SHP77 treated with DMSO at 0.1 percent for 48 hours (cell line): Measurements from ENCODE around the gene MYO5B.
"Not testable (repeated sequence)": the region's sequence is repeated elsewhere in the genome, so short reads cannot be mapped to it uniquely, and the experiment has no call there.

Source experiments
- DNase-seq: peaks from one replicate; lab custom pipeline; 2025; lab: John Stamatoyannopoulos, UW

MYO5B gene

DNA sequence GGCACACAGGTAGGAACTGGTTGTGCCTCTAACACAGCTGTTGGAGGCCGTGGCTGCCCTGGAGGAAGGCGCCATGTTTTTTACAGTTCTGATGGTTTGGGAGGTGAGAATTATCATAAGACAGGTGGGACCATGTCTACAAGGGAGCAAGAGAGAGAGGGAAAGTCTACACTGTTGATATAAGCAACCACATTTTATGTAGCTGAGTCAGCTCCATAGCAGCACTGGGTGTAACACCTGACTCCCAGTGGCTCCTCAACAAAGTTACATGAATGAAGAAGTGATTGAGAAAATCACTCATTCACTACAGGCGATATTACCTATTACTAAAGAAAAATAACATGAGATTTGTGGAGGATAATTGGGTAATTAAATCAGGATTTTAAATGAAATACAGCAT lies 340.3 kb downstream of the MYO5B start:
- DNase-seq: no peak

GRCh38 chr18:49853436-49853835 lies 341.5 kb downstream of the MYO5B start:
- DNase-seq: no peak

DNA sequence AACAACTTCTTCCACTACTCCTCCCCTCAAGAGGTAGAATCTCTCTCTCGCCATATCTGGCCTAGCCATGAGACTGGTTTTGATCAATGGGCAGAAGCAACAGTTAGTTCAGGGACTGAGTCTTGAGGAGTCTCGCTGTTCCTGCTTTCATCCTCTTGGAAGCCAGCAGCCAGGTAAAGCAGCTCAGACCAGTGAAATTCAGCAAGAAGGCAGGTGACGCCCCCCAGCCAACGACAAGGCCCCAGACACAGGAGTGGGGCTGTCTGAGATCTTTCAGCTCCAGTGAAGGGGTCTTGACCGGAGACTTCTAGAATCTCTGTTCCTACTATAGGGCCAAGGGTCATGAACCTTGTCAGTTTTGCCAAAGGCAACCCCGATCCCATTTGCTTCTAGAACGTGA lies 341.9 kb downstream of the MYO5B start:
- no peak for DNase-seq

- DNase-seq: no peak
These were observed 343.3 kb downstream of the MYO5B start for GRCh38 chr18:49851624-49852023.

- DNase-seq: no peak
These were observed 344.3 kb downstream of the MYO5B start for GRCh38 chr18:49850636-49851035.

DNA sequence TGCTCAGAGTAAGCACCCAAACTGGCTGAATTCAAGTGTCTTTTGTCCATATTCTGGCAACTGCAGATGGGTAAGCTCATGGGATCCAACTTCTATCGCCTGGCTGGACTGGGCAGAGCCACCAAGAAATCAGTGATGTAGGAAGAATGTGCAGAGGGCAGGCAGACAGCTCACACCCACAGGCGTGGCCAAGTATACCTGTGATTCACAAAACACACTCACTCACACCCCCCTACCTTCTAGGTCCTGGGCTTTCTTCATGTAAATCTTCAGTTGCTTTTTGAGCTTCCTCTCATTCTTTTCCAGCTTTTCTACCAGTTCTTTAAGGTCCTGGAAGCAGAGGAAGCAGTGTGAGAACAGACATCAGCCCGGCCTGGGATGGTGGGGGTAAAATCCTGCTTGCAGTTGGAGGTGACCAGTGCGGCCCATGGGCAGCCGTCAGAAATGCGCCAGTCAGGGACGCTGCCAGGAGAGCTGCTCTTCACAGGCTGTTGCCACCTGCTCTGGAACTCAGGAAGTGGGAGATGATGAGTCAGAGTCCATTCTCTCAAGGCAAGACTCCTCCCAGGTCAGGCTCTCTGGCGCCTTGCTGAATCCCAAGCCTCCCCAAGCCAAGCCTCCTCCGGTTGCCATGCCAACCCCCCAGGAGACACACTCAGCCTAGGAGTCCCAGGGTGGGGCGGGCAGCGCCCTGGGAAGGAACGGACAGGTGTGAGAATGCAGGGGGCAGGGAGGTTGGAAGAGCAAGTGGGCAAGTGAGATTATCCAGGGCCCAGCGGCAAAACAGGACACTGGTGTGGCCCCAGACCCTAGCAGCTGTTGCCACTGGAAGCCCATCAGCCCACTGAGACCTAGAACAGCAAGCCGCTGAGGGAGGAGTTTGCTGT lies 345.4 kb downstream of the MYO5B start:
- DNase-seq: no peak

DNA sequence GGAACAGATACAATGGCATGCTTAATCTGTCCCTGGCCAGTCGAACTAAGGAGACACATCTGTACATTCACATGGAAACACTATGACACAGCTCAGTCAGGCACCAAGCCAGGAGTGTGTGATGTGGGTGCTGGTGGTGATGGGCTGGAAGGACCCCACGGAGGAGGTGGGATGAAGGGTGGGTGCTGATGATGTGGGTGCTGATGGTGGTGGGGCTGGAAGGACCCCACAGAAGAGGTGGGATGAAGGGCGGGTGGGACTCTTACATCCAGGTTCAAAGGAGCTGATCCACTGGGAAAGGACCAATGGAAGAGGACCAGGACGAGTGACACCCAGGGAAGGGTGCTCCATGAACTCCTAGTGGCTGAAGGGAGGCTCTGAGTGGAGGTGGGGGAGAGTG lies 346.8 kb downstream of the MYO5B start:
- no peak for DNase-seq

DNA sequence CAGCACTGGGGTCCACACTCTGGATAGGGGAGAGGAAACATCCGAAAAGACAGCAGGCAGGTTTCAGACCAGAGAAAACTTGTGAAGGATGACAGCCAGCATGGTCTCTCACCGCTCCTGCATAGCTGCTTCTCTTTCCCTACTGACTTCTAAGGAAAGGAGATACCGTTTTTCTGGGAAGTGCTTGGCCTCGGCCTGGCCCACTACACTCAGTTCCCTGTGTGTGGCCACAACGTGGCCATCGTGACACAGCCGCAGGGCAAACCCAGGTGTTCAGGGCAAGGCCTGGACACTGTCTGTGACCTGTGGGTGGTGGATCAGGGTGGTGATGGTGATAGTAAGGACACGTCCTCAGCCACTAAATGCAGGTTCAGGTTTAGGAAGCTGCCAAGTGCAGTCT lies 347.4 kb downstream of the MYO5B start:
- no peak for DNase-seq

DNA sequence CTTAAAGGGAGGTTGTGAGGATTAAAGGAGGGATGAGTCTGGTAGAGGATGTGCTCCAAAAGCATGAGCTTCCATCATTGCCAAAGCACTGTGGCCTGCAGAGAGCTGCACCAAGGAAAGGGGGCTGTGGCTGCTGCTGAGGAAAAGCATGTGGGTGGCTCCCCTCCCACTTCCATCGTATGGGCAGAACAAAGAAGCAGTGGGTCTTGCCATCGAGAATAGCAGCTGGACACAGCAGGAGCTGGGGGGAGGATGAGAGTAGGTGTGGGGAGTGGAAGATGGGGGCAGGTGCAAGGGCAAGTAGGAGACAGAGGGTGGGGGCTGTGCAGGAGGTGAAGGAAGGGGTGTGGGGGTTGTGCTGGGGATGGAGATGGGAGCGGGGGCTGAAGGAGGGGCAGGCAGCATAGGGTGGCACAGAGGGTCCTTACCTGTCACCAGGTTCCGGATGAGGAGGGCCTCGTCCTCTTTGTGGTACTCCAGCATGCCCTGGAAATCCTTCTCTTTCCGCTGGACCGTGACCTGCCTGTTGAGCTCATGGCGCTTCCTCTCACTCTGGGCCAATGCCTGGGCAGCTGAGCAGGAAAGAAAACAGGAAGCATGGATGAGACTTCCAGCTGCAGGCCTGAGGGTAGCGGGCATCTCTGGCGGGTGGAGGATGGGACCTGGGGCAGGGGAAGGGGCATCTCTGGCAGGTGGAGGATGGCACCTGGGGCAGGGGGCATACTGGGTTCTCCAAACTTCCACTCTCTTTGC lies 348.1 kb downstream of the MYO5B start:
- DNase-seq: peak; percentile 12

DNA sequence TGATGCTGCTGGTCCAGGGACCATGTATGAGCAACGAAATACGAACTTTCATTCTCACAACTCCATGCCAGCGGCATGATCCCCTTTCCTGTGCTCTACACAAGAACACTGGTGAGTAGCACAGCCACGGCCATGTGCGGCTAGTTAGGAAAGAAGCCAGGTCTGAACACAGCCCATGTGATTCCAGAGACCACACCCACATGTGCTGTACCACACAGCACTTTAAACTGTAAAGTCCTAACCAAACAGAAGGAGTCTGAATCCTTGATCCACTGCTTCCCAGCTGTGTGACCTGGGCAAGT lies 348.6 kb downstream of the MYO5B start:
- no peak for DNase-seq

- DNase-seq: no peak
These were observed 349.2 kb downstream of the MYO5B start for GRCh38 chr18:49845629-49846360.

GRCh38 chr18:49844903-49845302 lies 350.0 kb downstream of the MYO5B start:
- DNase-seq: no peak

DNA sequence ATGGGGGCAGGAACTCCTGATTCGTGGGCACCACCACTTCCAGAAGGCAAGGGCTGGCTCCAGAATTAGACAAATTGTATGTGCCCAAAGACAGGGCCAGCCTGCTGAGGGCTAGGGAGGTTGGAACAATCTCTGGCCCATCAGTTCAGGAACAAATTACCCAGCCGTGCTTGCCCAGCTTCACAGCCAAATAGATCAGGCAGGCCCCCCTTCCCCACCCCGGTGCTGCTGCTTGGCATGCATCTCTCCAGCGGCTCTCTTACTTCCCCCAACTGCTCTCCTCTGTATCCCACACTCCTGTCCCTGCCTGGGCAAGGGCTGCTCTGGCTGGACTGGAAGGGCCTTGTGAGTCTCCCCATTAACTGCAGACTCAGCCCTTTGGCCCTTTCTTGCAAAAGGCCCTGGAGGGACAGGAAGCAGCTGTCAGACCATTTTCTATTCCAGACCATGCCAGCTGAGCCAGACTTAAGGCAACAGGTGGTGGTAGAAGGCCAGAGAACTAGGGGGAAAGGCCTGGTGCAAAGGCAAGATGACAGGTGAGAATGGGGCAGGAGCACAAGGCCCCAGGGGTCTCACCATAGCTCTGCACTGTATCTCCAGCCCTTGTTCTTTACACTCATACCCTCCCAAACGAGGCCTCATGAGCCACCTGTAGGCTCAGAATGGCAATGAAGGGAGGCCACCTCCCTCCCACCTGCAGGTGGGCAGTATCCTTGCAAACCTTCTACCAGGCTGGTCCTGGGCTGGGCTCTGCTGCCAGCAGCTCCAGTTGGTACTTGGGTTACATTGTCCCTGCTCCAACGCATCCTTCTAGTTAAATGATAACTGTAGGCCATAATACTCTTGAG lies 350.9 kb downstream of the MYO5B start:
- DNase-seq: no peak

GRCh38 chr18:49843131-49843530 lies 351.8 kb downstream of the MYO5B start:
- DNase-seq: no peak

DNA sequence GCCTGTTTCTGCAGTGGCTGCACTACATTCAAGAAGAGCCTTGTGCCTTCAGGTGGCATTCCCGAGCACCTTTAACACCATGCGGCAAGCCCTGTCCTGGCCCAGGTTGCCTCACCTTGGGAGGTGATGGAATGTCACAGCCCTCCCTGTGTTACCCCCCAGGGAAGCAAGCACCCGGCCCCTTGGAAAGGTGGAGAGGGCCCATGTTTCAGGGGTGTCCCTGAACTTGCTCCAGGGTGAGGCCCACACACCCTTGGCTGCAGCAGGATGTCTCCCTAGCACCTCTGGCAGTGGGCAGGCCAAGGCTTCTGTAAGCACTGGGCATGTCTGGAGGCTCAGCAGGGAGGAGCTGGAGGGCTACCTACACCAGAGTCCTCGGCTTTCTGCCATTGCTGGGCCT lies 352.3 kb downstream of the MYO5B start:
- DNase-seq: no peak

- no peak for DNase-seq
These were observed 353.4 kb downstream of the MYO5B start for GRCh38 chr18:49841236-49842217.

DNA sequence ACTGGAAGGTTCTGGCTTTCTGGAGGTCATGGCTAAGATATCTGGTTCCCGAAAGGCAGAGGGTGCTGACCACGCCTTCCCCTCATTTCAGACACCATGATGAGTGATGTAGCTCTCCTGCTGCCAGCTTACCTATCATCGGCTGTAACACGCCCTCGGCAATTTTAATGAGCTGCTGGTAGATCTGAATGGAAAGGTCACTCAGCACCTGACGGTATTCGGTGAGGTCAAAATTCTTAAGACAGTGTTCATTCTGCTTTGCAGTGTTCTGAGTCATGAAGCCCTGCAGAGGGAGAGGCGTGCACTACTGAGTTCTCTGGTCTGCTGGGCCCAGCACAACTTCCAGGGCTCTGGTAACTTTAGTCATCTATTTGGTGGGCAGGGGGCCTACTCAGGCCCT lies 355.9 kb downstream of the MYO5B start:
- DNase-seq: no peak

GRCh38 chr18:49838381-49838780 lies 356.6 kb downstream of the MYO5B start:
- DNase-seq: no peak

- no peak for DNase-seq
These were observed 357.1 kb downstream of the MYO5B start for GRCh38 chr18:49837889-49838288.

- DNase-seq: not testable (repeated sequence)
These were observed 357.6 kb downstream of the MYO5B start for GRCh38 chr18:49837316-49837835.
